COLO829 (cell line): Measurements from ENCODE around the gene BIN1.

Experiments
- DNase-seq: peaks from one replicate; pipeline ENCODE4 v3.0.0; 2012; ENCODE audit warnings: low spot score

Gene BIN1

DNA sequence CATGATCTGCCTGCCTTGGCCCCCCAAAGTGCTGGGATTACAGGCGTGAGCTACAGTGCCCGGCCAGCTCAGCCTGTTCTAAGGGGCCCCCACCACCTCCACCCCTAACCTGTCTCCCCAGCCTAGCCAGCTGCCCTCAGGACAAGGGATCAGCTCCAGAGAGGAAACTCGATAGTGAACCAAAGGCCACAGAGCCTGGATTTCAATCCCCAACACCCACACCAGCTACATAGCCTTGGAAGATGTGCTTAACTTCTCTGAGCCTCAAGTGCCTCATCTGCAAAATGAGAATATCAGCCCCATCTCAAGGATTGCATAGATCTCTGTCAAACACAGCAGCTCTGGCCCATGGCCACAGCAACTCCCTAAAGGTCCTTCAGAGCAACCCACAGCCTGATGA, 32.0 kb downstream of the BIN1 start:
- DNase-seq = no peak

DNA sequence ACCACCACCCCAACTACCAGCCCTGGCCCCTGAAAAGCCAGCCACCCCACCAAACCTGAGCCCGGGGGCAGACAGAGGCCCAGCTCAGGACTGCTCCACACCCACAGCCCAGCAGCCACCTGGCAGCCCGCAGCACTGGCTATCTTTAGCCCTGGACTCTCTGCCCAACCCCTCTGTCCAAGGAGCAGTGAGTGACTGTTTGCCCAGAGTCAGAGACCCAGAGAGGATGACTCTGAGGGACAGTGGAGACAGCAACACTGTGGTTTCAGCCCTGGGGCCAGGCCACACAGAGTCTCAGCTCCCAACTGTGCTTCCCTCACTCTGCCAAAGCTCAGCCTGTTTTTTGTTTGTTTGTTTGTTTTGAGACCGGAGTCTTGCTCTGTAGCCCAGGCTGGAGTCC, 32.6 kb downstream of the BIN1 start:
- no peak for DNase-seq

DNA sequence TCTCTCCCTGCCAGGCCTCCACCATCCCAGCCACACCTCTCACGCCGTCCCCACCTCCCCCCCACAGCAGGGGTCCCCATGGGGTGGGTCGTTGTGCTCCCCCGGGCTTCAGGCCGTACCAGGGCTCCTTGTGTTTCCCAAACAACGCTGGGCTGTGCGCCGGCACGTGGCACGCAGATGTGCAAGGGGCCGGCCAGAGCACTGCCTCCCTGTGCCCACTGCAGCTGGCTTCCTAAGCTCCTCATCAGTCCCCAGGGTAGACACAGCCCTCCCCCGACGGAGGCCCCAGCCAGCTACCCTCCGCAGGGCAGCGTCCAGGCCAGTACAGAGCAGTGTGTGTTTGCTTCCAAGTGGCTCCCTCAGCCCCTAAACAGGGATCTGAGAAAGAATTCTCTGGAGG, 34.0 kb downstream of the BIN1 start:
- no peak for DNase-seq

DNA sequence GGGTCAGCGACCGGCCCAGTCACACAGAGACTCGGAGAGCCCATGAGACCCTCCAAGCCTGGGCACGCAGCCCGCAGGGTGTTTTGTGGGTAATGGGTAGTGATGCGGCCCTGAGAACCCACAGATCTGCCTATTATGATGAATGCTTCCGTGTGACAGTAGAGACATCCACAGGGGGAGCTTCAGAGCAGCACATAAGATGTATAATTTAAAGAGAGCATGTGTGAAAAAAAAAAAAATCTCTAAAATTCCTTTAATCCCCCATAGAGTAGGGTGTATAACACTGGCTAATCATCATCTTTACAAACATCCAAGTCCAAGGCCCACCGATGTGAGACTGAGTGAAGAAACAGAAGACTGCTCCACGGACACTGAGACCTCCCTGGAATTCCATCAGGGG, 34.6 kb downstream of the BIN1 start:
- DNase-seq = no peak

- no peak for DNase-seq
Observed at GRCh38 chr2:127071901-127072328, 35.0 kb downstream of the BIN1 start.

- no peak for DNase-seq
Observed at GRCh38 chr2:127070221-127070620, 36.7 kb downstream of the BIN1 start.

DNA sequence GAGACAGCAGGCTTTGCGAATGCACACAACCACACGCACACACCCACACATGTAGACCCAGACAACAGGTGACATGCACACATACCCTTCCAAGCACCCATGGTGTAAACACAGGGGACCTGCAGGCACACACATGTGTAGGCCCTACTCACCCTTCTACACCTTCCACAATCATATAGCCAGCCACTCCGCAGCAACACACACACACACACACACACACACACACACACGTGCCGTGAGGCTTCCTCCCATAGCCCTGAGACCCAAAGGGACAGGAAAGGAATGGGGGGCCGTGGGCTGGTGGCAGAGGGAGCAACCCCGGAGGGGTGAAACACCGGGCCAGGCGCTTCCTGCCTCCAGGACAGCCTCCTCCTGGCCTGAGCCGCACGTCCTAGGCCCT, 37.4 kb downstream of the BIN1 start:
- DNase-seq = no peak

- DNase-seq = no peak
Observed at GRCh38 chr2:127069003-127069402, 38.0 kb downstream of the BIN1 start.

GRCh38 chr2:127068351-127068741, 38.6 kb downstream of the BIN1 start:
- DNase-seq = no peak

- peak; percentile 48 for DNase-seq
Observed at GRCh38 chr2:127067620-127068350, 39.2 kb downstream of the BIN1 start.

GRCh38 chr2:127066942-127067341, 40.0 kb downstream of the BIN1 start:
- DNase-seq = no peak

DNA sequence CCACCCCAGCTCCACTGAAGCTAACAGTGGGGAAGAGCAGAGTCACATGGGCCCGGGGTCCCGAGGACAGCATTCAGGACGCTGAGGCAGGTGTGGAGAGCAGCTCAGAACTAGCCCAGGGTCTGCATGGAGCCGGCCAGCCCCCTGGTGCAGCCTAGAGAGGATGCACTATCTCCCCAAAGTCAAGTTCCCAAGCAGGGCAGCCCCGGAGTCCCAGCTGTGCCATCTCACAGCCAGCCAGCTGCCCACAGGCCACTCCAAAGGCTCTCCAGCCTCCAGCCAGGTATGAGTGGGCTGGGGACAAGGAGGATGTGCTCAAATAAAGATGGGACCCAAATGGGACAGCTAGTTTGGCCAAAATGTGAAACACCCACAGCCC, 41.0 kb downstream of the BIN1 start:
- no peak for DNase-seq

GRCh38 chr2:127065299-127065939, 41.5 kb downstream of the BIN1 start:
- DNase-seq = no peak

DNA sequence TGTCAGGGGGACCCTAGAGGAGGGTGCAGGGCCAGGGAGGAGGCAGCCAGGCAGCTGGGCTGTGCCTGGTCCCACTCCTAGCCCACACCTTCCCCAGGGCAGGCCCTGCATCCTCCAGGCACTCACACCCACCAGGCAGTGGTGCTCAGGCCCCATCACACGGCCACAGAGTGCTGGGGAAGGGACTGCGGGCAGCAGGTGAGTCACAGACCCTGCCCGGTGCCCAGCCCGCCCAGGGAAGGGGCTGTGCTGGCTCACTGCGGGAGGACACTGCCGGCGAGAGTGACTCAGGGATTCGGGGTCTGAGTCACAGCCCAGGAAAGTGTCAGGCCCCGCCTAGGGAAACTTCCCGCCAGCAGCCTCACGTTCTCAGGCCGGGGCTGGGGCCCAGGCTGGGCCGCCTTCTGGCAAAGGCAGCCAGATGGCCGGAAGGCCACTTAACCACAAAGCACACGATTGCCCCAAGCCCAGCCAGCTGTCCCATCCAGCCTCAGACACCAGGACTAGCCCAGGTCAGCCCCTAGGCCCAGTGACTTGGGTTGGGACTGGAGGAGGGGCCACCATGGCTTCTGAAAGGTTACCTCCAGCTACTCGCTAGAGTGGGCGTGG, 42.2 kb downstream of the BIN1 start:
- DNase-seq = peak; percentile 88

GRCh38 chr2:127063701-127064590, 43.0 kb downstream of the BIN1 start:
- no peak for DNase-seq

GRCh38 chr2:127061375-127062273, 45.3 kb downstream of the BIN1 start:
- peak; percentile 50 for DNase-seq

DNA sequence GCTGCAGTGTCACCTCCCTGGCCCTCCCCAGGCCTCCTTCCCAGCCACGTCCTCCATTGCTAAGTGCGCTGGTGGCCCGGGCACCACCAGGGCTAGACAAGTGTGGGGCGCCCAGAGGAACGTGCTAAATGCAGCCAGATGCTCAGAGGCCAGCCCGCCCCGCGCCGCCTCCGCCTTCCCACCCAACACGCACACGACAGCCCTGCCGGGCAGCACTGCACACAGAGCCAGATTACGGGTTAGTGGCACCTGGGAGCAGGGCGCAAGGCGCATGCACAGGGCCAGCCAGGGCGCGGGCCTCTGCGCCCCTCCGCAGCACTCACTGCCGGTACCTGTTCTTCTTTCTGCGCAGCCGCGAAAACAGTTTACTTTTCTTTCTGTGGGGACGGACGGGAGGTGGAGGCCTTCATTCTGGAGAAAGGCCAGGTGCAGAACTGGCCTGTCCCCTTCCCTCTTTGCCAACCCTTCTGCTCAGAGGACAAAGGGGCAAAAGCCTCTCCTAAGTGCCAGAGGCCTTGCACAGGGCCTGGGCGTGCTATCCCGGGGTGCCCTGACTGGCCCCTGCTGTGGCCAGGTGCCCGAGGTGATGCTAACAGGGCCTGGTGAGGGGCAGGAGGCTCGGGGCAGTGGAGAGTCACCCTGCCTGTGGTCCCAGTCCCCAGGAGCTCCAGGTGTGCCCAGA, 46.5 kb downstream of the BIN1 start:
- DNase-seq = no peak

- DNase-seq = no peak
Observed at GRCh38 chr2:127059559-127059958, 47.4 kb downstream of the BIN1 start.

DNA sequence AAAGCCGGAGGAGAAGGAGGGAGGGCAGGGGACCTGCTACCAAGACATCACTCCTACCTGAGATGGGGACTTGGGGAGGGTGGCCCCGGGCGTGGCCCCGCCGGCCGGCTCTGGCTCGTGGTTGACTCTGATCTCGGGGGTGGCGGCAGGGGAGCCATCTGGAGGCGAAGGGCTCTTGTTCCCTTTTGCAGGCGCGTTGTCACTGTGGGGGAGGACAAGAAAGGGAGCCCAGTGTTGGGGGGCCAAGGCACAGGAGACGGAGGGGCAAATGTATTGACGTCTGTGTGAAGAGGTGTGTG, 48.1 kb downstream of the BIN1 start:
- no peak for DNase-seq

GRCh38 chr2:127058246-127058953, 48.6 kb downstream of the BIN1 start:
- DNase-seq = no peak
